ENCODE measurements around the gene EFCAB11.

The EFCAB11 gene

DNA sequence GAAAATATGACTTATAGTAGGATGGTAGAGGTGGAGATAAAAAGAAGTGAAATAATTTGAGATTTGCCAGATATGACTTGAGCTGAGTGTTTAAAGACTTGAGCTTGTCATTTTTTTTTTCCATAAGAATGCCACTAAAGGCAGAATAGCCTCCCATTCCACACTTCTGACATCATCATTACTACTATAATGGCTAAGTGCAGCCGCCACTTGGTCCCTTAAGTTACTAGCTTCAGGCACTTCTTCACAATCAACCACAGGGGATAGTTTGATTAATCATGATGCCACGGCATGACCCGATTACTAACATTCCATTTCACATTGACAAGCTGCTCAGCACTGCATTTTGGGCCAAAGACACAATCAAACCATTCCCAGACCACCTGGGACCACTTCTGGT is 127.9 kb downstream of the EFCAB11 start:
- TF ChIP-seq, protein P1, sequence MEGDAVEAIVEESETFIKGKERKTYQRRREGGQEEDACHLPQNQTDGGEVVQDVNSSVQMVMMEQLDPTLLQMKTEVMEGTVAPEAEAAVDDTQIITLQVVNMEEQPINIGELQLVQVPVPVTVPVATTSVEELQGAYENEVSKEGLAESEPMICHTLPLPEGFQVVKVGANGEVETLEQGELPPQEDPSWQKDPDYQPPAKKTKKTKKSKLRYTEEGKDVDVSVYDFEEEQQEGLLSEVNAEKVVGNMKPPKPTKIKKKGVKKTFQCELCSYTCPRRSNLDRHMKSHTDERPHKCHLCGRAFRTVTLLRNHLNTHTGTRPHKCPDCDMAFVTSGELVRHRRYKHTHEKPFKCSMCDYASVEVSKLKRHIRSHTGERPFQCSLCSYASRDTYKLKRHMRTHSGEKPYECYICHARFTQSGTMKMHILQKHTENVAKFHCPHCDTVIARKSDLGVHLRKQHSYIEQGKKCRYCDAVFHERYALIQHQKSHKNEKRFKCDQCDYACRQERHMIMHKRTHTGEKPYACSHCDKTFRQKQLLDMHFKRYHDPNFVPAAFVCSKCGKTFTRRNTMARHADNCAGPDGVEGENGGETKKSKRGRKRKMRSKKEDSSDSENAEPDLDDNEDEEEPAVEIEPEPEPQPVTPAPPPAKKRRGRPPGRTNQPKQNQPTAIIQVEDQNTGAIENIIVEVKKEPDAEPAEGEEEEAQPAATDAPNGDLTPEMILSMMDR (IDR thresholded peaks at IDR 0.05) = no peak

DNA sequence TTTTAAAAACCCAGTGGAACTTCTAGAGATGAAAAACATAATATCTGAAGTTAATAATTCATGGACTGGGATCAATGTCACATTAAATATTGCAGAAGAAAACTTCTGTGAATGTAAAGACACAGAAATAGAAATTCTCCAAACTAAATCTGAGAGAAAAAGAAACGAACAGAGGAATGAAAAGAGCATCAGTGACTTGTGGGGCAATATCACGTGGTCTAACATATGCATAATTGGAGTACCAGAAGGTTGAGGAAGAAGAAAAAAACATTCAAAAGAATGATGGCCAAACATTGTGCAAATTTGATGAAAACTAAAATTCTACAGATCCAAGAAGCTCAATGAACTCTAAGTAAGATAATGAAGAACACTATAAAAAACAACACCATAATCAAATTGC is 130.8 kb downstream of the EFCAB11 start:
- TF ChIP-seq, protein P1 (IDR thresholded peaks at IDR 0.05) = no peak

DNA sequence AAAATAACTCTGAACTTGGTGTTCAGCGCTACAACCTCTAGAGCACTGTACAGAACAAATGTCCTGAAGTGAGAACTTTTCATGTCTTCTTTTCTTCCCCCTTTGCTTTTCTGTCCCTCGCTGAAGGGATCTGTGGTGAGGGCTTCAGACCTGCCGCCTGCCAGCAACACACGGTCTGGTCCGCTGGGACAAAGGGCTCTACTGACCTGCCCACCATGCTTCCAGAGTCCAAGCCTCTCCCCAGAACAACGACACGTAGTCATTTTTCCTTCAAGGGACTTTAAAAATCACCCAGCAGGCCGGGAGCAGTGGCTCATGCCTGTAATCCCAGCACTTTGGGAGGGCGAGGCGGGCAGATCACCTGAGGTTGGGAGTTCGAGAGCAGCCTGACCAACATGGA is 140.4 kb downstream of the EFCAB11 start:
- TF ChIP-seq, protein P1 (IDR thresholded peaks at IDR 0.05) = no peak

DNA sequence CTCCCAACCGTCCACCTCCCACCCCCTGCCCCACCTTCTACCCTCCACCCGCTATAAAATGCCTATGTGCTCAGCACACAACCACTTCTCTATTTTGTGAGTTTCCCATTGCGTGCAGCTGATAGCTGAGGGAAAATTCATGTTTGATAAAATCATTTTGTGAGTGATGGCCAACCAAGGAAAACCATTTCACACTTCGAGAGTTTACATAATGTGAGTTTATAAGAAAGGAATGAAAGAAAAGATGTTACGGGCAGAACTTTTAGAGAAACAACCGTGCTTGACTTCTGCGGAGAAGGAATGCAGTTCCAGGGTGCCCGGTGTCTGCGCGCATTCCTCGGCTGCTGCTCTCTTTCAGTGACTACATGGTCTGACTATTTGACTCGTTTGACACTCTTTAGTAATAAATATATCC is 140.9 kb downstream of the EFCAB11 start:
- TF ChIP-seq, protein P1 (IDR thresholded peaks at IDR 0.05) = no peak

DNA sequence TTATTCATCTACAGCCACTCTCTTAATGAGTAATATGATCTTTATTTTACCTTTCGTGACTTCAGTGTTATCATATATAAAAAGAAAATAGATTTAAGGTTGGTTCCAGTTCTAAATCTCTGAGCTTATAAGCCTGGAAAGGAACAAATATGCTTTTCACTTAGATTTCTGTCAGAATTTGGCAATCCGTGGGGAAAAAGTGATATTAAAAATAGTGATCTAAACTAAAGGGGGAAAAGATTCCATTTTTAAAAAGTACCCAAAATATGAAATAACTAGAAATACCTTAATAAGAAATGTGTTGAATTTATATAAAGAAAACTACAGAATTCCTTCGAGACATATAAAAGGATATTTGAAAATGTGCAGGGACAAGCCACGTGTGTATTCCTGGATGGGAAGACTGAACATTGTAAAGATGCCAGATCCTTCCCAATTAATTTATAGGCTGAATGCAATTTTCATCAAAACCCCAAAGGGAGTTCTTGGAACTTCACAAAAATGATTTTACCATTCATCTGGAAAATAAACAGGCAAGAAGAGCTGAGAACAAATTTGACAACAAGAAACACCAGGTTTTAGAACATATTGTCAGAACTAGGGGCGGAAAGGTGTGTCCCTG is 142.5 kb downstream of the EFCAB11 start:
- TF ChIP-seq, protein P1 (IDR thresholded peaks at IDR 0.05) = no peak

DNA sequence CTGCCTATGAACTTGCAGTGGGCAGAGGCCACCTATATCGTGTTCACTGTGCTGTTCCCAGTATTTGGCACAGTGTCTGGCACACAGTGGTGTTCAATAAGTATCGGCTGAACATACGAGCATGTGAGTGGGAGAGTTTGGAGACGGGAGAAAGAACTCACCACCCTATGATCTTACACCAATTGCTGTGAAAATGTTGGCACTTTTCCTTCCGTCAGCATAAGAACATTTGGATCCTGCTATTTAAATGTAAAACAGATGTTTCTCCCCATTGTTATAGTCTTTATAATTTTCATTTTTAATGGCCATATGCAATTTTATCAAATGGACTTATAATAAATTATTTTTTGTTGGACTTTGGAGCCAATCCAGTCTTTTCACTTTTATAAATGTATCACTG is 144.4 kb downstream of the EFCAB11 start:
- TF ChIP-seq, protein P1 (IDR thresholded peaks at IDR 0.05) = no peak

DNA sequence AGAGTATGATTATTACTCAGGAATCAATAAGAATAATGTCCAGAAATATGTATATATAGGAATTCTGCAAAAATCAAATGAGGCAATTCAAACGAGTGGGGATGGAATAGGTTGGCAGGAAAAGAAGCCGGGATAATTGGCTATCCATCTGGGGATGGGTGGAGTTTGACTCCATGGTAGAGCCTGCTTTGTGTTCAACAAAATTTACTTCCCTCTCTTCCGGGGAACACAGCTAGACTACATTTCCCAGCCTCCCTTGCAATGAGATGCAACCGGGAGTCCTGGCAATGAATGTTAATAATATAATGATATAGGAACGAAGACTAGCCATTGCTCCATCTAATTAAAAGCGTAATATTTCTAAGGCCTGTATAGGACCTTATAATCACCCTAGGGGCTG is 146.6 kb downstream of the EFCAB11 start:
- TF ChIP-seq, protein P1 (IDR thresholded peaks at IDR 0.05) = no peak

DNA sequence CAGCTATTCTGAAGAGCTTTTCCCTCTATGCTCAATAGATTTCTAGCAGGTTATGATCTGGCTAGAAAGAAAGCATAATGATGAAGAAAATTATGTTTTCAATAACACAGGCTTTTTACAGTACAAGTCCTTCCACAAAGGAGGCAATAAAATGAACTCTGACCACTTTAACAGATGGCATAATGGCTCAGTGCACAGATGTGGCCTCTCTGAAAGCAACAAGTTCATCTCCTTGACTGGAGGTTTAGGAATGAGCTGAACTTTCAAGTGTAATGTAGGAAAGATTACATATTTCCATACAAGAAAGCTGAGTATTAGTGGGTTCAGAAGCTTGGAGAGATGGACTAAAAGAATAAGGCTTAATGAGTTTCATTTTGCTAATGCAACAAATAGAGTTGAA is 147.4 kb downstream of the EFCAB11 start:
- TF ChIP-seq, protein P1 (IDR thresholded peaks at IDR 0.05) = no peak
